GM13977 (cell line): Measurements from ENCODE around the gene CDH4.

Experiments
- DNase-seq: peaks from one replicate; pipeline ENCODE4 v3.0.0; 2012; ENCODE audit warnings: low spot score
- CTCF ChIP-seq: IDR thresholded peaks from 2 replicates; pipeline ENCODE4 v1.5.1; 2012; ENCODE audit warnings: mild to moderate bottlenecking, control low read depth; ENCODE audit not compliant: insufficient read depth; ENCODE audit errors: extremely low read depth, missing control alignments
- in situ Hi-C: fragments of 300-500 bp; cut with MboI; formaldehyde crosslinking; loops from one replicate; pipeline ENCODE4 v1.12.0; 2022; ENCODE audit warnings: low sequenced_read_pairs, low pct_unique_long_range_greater_than_20kb, mixed read lengths, inconsistent platforms; ENCODE audit not compliant: unreplicated experiment

Gene CDH4

GRCh38 chr20:61760321-61760720 lies 508.3 kb downstream of the CDH4 start:
- DNase-seq, result no peak
- in situ Hi-C loops, result no loop called here
- no peak for TF ChIP-seq CTCF

- in situ Hi-C loops, result no loop called here
- TF ChIP-seq CTCF, result no peak
Observed at GRCh38 chr20:61760731-61761130, 508.7 kb downstream of the CDH4 start.

GRCh38 chr20:61761453-61762166 lies 509.5 kb downstream of the CDH4 start:
- in situ Hi-C loops, result no loop called here
- no peak for DNase-seq
- no peak for TF ChIP-seq CTCF

More at GRCh38 chr20:61760731-61761130, 508.7 kb downstream of the CDH4 start:
- DNase-seq, result no peak

- DNase-seq, result no peak
- in situ Hi-C loops, result no loop called here
- no peak for TF ChIP-seq CTCF
Observed at GRCh38 chr20:61762167-61762710, 510.2 kb downstream of the CDH4 start.

DNA sequence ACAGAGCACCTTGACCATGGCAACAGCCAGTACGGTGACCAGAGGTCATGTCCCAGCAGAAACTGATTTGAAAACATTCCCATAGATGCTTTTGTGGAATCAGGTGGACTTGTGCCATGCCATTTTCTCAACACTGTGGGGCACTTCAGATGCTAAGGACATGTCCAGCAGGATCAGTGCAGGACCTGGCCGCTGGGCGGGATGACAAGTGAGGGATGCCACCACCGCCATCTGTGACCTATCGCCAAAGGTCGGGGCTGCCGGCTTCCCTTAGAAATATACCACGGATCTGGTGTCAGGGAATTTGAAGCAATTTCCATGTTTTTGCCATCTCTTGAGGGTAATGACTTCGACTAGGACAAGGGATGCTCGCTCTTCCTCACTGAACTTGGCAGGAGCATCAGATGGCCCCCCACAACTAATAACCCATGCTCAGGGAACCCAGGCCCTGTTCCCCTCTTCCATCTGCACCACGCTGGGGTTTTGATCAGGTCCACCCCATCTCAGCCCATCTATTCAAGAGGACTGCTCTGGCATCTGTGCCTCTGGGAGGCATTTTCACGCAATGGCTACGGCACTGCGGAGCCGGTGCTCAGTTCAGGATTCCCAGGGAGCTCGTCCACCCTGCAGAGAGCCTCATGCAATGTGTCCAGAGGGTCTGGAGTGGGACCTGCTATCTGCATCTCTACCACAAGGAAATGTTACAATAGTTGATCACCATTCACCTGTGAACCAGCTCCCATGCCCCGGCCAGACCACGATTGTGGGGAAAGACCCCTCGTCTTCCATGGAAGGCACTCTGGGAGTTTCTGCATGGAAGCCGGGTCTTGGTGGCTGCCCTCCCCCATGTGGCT lies 511.1 kb downstream of the CDH4 start:
- no peak for DNase-seq
- TF ChIP-seq CTCF, result no peak
- in situ Hi-C loops, result no loop called here

DNA sequence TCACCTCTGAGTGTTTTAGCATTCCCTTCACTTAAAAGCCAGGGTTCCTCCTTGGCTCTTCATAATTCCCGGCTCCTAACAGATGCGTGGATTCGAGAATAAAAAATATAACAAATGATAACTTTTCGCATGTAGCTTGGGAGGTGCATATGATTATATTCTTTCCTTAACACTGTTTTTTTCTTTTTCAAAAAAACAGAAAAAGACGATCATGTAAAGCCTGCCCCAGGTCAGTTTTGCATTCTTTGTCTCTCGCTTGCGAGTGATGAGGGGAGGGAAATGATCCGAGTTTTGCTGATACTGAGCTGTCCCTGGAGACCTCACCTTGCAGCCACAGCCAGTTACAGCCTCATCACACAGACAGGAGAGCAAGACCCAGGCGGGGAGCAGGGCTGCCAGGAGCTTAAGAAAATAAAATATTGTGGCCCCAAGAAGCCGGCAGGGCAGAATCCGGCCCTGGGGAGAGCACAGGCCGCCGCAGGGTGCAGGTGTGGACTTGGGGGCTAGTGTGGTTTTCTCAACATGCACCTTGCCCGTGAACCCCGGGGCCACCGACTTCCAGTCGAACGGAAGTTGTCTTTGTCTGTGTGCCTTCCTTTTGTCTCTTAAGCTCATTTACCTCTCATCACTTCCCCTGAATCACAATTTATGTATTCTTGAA lies 511.8 kb downstream of the CDH4 start:
- in situ Hi-C loops, result no loop called here
- no peak for DNase-seq
- TF ChIP-seq CTCF, result no peak
